Nephron (organoid): ENCODE data around the gene PARVA.

ENCODE experiments used
- H3K27ac Mint-ChIP-seq, 3 experiments: 2 replicates each; pipeline ENCODE4 v1.8.0; 2020; ENCODE audit warnings: mixed read lengths in 3 of 3, mild to moderate bottlenecking in 2 of 3, moderate library complexity in 1 of 3
- H3K27me3 Mint-ChIP-seq: 2 replicates; pipeline ENCODE4 v1.8.0; 2021; ENCODE audit warnings: low read depth, mild to moderate bottlenecking, moderate library complexity, mixed read lengths
- H3K36me3 Mint-ChIP-seq: 2 replicates; pipeline ENCODE4 v1.8.0; 2020; ENCODE audit warnings: low read depth, mixed read lengths
- H3K4me1 Mint-ChIP-seq: 2 replicates; pipeline ENCODE4 v1.8.0; 2020; ENCODE audit warnings: mixed read lengths
- H3K4me3 Mint-ChIP-seq, 3 experiments: 2 replicates each; pipeline ENCODE4 v1.8.0; 2020; ENCODE audit warnings: mild to moderate bottlenecking in 3 of 3, mixed read lengths in 3 of 3, moderate library complexity in 2 of 3
- H3K9me3 Mint-ChIP-seq: 2 replicates; pipeline ENCODE4 v1.8.0; 2020; ENCODE audit warnings: mixed read lengths
- TF ChIP-seq, protein P1 (sequence below), 3 experiments: fragments of 200-600 bp; sonication (generic); IDR thresholded peaks; one replicate each; pipeline ENCODE4 v1.5.0; 2021; ENCODE audit warnings: antibody characterized with exemption in 3 of 3; ENCODE audit not compliant: unreplicated experiment in 3 of 3

Gene PARVA

DNA sequence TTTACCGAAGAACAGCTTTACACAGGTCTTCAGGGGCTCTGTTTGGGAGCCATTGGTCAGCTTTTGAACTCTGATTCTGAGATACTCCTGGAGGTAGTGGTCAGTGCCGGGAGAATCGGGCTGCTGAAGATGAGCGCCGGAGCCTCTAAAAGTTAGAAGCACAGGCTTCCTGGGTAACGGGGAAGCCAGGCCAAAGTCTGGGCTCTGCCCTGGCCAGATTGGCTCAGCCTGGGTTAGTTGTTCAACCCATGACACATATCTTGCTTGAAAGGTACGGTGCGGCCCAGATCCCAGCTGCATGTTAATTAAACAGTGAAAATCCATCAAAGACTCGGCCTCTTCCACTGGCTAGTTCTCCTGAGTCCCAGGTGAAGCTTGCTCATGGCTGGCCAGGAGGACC is 18.0 kb downstream of the PARVA start:
- Mint-ChIP-seq H3K27me3 (no peaks in the 10 kb centered on the region), H3K27ac (no peak overlapping the region), H3K4me1 (peaks cover 52% of the 10 kb centered on the region), H3K4me3 (no peak overlapping the region), H3K36me3 (peaks cover 31% of the 10 kb centered on the region), H3K9me3 (peaks cover 3% of the 10 kb centered on the region)
- TF ChIP-seq, protein P1, sequence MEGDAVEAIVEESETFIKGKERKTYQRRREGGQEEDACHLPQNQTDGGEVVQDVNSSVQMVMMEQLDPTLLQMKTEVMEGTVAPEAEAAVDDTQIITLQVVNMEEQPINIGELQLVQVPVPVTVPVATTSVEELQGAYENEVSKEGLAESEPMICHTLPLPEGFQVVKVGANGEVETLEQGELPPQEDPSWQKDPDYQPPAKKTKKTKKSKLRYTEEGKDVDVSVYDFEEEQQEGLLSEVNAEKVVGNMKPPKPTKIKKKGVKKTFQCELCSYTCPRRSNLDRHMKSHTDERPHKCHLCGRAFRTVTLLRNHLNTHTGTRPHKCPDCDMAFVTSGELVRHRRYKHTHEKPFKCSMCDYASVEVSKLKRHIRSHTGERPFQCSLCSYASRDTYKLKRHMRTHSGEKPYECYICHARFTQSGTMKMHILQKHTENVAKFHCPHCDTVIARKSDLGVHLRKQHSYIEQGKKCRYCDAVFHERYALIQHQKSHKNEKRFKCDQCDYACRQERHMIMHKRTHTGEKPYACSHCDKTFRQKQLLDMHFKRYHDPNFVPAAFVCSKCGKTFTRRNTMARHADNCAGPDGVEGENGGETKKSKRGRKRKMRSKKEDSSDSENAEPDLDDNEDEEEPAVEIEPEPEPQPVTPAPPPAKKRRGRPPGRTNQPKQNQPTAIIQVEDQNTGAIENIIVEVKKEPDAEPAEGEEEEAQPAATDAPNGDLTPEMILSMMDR (IDR thresholded peaks at IDR 0.05; ENCODE audit: unreplicated experiment in 3 of 3): no peak

DNA sequence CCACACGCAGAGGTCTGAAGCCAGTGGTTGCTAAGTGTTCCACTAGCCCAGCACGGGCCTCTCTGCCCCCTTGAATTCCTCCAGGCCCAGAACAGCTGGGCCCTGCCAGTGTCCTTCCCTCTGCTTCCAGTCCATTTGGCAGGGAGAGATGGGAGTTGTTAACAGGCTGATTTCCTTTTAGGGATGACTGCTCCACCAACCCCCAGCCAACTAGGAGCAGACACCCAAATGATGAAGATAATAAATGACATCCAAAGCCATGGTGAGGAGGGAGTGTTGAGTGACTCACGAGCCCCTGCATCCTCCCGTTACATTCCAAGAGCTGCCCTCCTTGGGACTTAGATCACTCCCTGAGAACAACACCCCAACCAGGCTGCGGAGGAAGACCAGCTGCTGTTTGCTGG is 20.6 kb downstream of the PARVA start:
- peak overlapping the region; percentile 91 to 95 (median 94) for H3K27ac Mint-ChIP-seq
- peaks cover 31% of the 10 kb centered on the region for H3K36me3 Mint-ChIP-seq
- no peaks in the 10 kb centered on the region for H3K27me3 Mint-ChIP-seq
- H3K9me3 Mint-ChIP-seq: peaks cover 3% of the 10 kb centered on the region
- H3K4me3 Mint-ChIP-seq: peak overlapping the region; percentile 10 to 56 (median 38)
- H3K4me1 Mint-ChIP-seq: peaks cover 57% of the 10 kb centered on the region
- TF ChIP-seq, protein P1 (IDR thresholded peaks at IDR 0.05; ENCODE audit: unreplicated experiment in 3 of 3): no peak

DNA sequence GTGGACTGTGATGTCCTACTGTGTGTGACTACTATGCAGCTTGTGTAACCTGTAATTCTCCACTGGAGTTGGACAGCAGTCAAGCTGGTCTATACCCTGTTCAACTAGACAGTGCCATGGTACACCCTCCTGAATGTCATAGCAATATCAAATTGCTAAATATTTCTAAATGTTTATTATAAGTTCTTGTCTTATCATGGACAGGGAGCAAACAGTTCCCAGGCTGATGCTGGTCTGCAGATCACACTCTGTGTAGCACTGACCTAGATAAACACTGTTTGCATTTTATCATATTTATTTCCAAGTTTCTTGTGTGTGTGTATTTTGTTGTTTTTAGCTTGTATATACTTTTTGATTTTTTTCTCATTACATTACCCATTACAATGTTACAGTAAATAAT is 22.0 kb downstream of the PARVA start:
- Mint-ChIP-seq H3K4me1 (peaks cover 65% of the 10 kb centered on the region), H3K9me3 (peaks cover 3% of the 10 kb centered on the region), H3K27me3 (no peaks in the 10 kb centered on the region), H3K27ac (no peak overlapping the region), H3K36me3 (peaks cover 24% of the 10 kb centered on the region), H3K4me3 (no peak overlapping the region)
- TF ChIP-seq, protein P1 (IDR thresholded peaks at IDR 0.05; ENCODE audit: unreplicated experiment in 3 of 3): no peak

DNA sequence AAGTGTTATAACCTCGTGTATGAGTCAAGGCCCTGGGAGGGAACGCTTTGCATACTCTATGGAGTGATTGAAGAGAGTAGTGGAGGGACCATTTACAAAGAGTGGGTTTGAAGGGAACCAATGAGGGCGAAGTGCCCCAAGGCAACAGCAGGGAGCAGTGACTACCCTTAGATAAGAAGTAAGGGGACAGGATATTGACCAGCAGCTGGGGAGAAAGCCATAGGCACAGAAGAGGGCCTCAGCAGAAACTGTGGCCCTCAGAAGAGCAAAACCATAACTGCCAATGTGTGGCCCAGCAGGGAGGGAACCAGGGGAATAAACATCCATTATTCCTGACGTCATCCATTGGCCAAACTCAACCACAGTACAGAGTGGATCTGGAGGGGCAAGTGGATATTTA is 24.7 kb downstream of the PARVA start:
- Mint-ChIP-seq H3K36me3 (peaks cover 15% of the 10 kb centered on the region), H3K9me3 (no peaks in the 10 kb centered on the region), H3K27me3 (no peaks in the 10 kb centered on the region), H3K27ac (peak overlapping the region; percentile 6 to 63 (median 25)), H3K4me1 (peaks cover 64% of the 10 kb centered on the region), H3K4me3 (no peak overlapping the region)
- TF ChIP-seq, protein P1 (IDR thresholded peaks at IDR 0.05; ENCODE audit: unreplicated experiment in 3 of 3): no peak

DNA sequence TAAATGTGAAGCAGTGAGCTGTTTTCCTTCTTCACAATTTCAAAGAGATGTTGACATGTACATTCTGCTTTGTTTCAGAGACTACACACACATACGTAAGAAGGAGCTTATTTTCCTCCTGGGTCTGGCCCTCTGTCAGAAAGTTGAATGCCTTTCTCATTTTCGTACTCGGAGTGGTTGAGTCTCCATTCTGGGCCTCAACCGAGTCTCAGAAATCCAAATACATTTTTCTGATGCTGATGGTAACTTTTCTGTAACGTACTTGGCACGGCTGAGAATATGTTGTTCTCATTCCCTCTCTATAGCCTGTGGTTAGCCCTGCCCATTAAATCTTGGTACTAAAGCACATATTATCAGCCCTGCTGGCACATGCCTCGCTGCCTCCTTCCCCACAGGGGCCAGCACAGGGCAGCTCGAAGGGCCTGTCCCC is 25.3 kb downstream of the PARVA start:
- H3K27me3 Mint-ChIP-seq: no peaks in the 10 kb centered on the region
- peak overlapping the region; percentile 73 to 95 (median 74) for H3K27ac Mint-ChIP-seq
- TF ChIP-seq, protein P1 (IDR thresholded peaks at IDR 0.05; ENCODE audit: unreplicated experiment in 3 of 3): no peak
- peaks cover 15% of the 10 kb centered on the region for H3K36me3 Mint-ChIP-seq
- H3K4me3 Mint-ChIP-seq: no peak overlapping the region
- H3K4me1 Mint-ChIP-seq: peaks cover 64% of the 10 kb centered on the region
- no peaks in the 10 kb centered on the region for H3K9me3 Mint-ChIP-seq
